Esophagus muscularis mucosa (tissue), 4 donors: ENCODE results near the gene LCN9.

Source experiments
- EP300 ChIP-seq: sonication (generic); formaldehyde crosslinking; IDR thresholded peaks from one replicate; pipeline ENCODE4 v1.6.1; 2017; ENCODE audit warnings: antibody characterized with exemption
- POLR2A ChIP-seq: fragments of 450-650 bp; IDR thresholded peaks from one replicate; pipeline ENCODE4 v1.6.1; 2017; ENCODE audit warnings: antibody characterized with exemption, moderate library complexity, mild to moderate bottlenecking, low read depth
- POLR2AphosphoS5 ChIP-seq, 2 donors: sonication (generic); formaldehyde crosslinking; IDR thresholded peaks; one replicate each; pipeline ENCODE4 v1.6.1; 2017; ENCODE audit warnings: antibody characterized with exemption in 2 of 2
- TF ChIP-seq, protein P1 (sequence below), 3 experiments: fragments of 200-600 bp in 2 of 3; fragments of 450-650 bp in 1 of 3; sonication (generic) in 2 of 3; IDR thresholded peaks; one replicate each; pipeline ENCODE4 v1.5.1; 2017 to 2019; ENCODE audit warnings: antibody characterized with exemption in 3 of 3, mild to moderate bottlenecking in 2 of 3, moderate library complexity in 1 of 3

DNA sequence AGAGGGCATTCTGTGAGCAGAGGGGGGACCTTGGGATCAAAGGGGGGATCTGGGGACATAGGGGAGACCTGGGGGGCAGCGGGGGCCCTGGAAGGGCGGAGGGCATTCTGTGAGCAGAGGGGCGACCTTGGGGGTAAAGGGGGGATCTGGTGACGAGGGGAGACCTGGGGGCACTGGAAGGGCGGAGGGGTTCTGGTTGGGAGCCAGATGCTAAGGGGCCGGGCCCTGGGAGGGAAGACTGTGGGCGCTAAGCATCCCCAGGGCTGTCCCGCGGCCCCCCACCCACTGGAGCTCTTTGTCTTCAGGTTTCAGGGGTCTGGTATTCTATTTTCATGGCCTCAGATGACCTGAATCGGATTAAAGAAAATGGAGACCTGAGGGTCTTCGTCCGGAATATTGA, 748 bp downstream of the LCN9 start:
- TF ChIP-seq, protein P1, sequence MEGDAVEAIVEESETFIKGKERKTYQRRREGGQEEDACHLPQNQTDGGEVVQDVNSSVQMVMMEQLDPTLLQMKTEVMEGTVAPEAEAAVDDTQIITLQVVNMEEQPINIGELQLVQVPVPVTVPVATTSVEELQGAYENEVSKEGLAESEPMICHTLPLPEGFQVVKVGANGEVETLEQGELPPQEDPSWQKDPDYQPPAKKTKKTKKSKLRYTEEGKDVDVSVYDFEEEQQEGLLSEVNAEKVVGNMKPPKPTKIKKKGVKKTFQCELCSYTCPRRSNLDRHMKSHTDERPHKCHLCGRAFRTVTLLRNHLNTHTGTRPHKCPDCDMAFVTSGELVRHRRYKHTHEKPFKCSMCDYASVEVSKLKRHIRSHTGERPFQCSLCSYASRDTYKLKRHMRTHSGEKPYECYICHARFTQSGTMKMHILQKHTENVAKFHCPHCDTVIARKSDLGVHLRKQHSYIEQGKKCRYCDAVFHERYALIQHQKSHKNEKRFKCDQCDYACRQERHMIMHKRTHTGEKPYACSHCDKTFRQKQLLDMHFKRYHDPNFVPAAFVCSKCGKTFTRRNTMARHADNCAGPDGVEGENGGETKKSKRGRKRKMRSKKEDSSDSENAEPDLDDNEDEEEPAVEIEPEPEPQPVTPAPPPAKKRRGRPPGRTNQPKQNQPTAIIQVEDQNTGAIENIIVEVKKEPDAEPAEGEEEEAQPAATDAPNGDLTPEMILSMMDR (IDR thresholded peaks at IDR 0.05): no peak
- TF ChIP-seq POLR2A: no peak
- no peak for TF ChIP-seq EP300
- TF ChIP-seq POLR2AphosphoS5 (IDR thresholded peaks at IDR 0.05): no peak
